HepG2 (cell line): ENCODE results near the gene SLX4. TPM values are rescaled to one million over a fixed set of nuclear protein-coding genes. Genes with fewer than 3 reads are reported as not detected.

ENCODE experiments used
- AKAP8 ChIP-seq: sonication (generic); formaldehyde crosslinking; IDR thresholded peaks from 2 replicates; pipeline ENCODE4 v1.5.1; 2020; ENCODE audit warnings: mild to moderate bottlenecking, missing genetic modification reagents
- CCDC6 ChIP-seq: sonication (generic); formaldehyde crosslinking; IDR thresholded peaks from 2 replicates; pipeline ENCODE4 v1.8.1; 2022; ENCODE audit warnings: mild to moderate bottlenecking, missing genetic modification reagents, moderate library complexity
- CHD4 ChIP-seq: fragments of 200-600 bp; sonication (generic); IDR thresholded peaks from 2 replicates; pipeline ENCODE4 v1.7.0; 2017; ENCODE audit warnings: mild to moderate bottlenecking, low read length, borderline replicate concordance
- DMAP1 ChIP-seq: IDR thresholded peaks from 2 replicates; pipeline ENCODE4 v1.6.1; 2016
- DMTF1 ChIP-seq: sonication (generic); formaldehyde crosslinking; IDR thresholded peaks from 2 replicates; pipeline ENCODE4 v1.4.0; 2020; ENCODE audit warnings: mild to moderate bottlenecking, missing genetic modification reagents
- GMEB1 ChIP-seq: sonication (generic); formaldehyde crosslinking; IDR thresholded peaks from 2 replicates; pipeline ENCODE4 v1.5.1; 2020; ENCODE audit warnings: missing genetic modification reagents, mild to moderate bottlenecking, borderline replicate concordance
- HIC2 ChIP-seq: sonication (generic); formaldehyde crosslinking; IDR thresholded peaks from 2 replicates; pipeline ENCODE4 v1.9.0; 2022; ENCODE audit warnings: low read depth, missing genetic modification reagents
- MAX ChIP-seq: IDR thresholded peaks from 2 replicates; pipeline ENCODE4 v1.6.1; 2012; ENCODE audit warnings: inconsistent platforms
- NFE2 ChIP-seq: sonication (generic); formaldehyde crosslinking; IDR thresholded peaks from 2 replicates; pipeline ENCODE4 v1.4.0; 2020; ENCODE audit warnings: missing genetic modification reagents
- PCBP1 ChIP-seq: fragments of 200-400 bp; formaldehyde crosslinking; IDR thresholded peaks from 2 replicates; pipeline ENCODE4 v1.6.1; 2017; ENCODE audit warnings: mild to moderate bottlenecking, low read depth, low read length, borderline replicate concordance
- POLR2AphosphoS2 ChIP-seq: IDR thresholded peaks from 2 replicates; pipeline ENCODE4 v1.6.1; 2011; ENCODE audit warnings: low read depth, low read length, improper control_type of control experiment
- SIX1 ChIP-seq: sonication (generic); formaldehyde crosslinking; IDR thresholded peaks from 2 replicates; pipeline ENCODE4 v1.4.0; 2020; ENCODE audit warnings: missing genetic modification reagents, borderline replicate concordance
- TFDP2 ChIP-seq: sonication (generic); formaldehyde crosslinking; IDR thresholded peaks from 2 replicates; pipeline ENCODE4 v1.4.0; 2020; ENCODE audit warnings: missing genetic modification reagents
- THAP9 ChIP-seq: sonication (generic); formaldehyde crosslinking; IDR thresholded peaks from 2 replicates; pipeline ENCODE4; 2020; ENCODE audit warnings: missing genetic modification reagents, mild to moderate bottlenecking, borderline replicate concordance
- ZBTB46 ChIP-seq: sonication (generic); formaldehyde crosslinking; IDR thresholded peaks from 2 replicates; pipeline ENCODE4 v1.4.0; 2020; ENCODE audit warnings: mild to moderate bottlenecking, missing genetic modification reagents, borderline replicate concordance
- ZC3H4 ChIP-seq: sonication (generic); formaldehyde crosslinking; IDR thresholded peaks from 2 replicates; pipeline ENCODE4 v1.4.0; 2020; ENCODE audit warnings: missing genetic modification reagents, borderline replicate concordance
- ZNF180 ChIP-seq: sonication (generic); formaldehyde crosslinking; IDR thresholded peaks from 2 replicates; pipeline ENCODE4 v1.4.0; 2020; ENCODE audit warnings: low read depth, missing genetic modification reagents, borderline replicate concordance
- ZNF232 ChIP-seq: sonication (generic); formaldehyde crosslinking; IDR thresholded peaks from 2 replicates; pipeline ENCODE4 v1.4.0; 2020; ENCODE audit warnings: missing genetic modification reagents, borderline replicate concordance
- polyA plus RNA-seq, 8 experiments: library from polyadenylated mRNA; depleted of rRNA in 3 of 8; stranded (reverse) in 7 of 8; unstranded in 1 of 8; fragments of >200 nt; fragmentation: Illumina TruSeq in 4 of 8; extraction: Trizol in 4 of 8; gene quantifications; 2 replicates each; pipeline versions ENCODE4 v1.2.1 to v1.2.3, GENCODE V29; 2011 to 2016; ENCODE audit warnings: low read depth in 4 of 8, missing spikeins in 1 of 8, mixed read lengths in 1 of 8; ENCODE audit not compliant: insufficient read depth in 1 of 8
- total RNA-seq, 5 experiments: library from RNA; depleted of rRNA; stranded (reverse); fragments of >200 nt; fragmentation: Illumina TruSeq; extraction: Trizol; gene quantifications; 2 replicates each; pipeline ENCODE4 v1.2.3, GENCODE V29; 2016; ENCODE audit warnings: low read depth in 1 of 5

Gene SLX4
- total and polyA plus RNA-seq, 2 of the 13 experiments (the other 11 are each of a cell fraction or from before 2014, with no cell fraction given) = 1.1 to 3.6 TPM

GRCh38 chr16:3640207-3640606 is 28.8 kb upstream of the SLX4 start (continued):
- no peak for TF ChIP-seq TFDP2
- TF ChIP-seq MAX = no peak
- no peak for TF ChIP-seq ZNF180
- no peak for TF ChIP-seq NFE2 (CRISPR knock-in tag)
- TF ChIP-seq SIX1 (CRISPR knock-in tag) = no peak
- TF ChIP-seq ZC3H4 (CRISPR knock-in tag) = no peak
- no peak for TF ChIP-seq CHD4
- no peak for TF ChIP-seq CCDC6
- TF ChIP-seq DMTF1 (CRISPR knock-in tag) = no peak
- no peak for TF ChIP-seq DMAP1 (CRISPR knock-in tag)
- no peak for TF ChIP-seq PCBP1
- no peak for TF ChIP-seq ZBTB46
- no peak for TF ChIP-seq ZNF232
- TF ChIP-seq THAP9 (CRISPR knock-in tag) = no peak
- no peak for TF ChIP-seq AKAP8 (CRISPR knock-in tag)
- TF ChIP-seq GMEB1 = no peak; the same call in 1 of the 2 replicates
- no peak for TF ChIP-seq POLR2AphosphoS2
- no peak for TF ChIP-seq HIC2 (CRISPR knock-in tag)
